Measurements from ENCODE around the gene CCDC194.
"Not testable (repeated sequence)": the region's sequence is repeated elsewhere in the genome, so short reads cannot be mapped to it uniquely, and the experiment has no call there.

CCDC194 gene

DNA sequence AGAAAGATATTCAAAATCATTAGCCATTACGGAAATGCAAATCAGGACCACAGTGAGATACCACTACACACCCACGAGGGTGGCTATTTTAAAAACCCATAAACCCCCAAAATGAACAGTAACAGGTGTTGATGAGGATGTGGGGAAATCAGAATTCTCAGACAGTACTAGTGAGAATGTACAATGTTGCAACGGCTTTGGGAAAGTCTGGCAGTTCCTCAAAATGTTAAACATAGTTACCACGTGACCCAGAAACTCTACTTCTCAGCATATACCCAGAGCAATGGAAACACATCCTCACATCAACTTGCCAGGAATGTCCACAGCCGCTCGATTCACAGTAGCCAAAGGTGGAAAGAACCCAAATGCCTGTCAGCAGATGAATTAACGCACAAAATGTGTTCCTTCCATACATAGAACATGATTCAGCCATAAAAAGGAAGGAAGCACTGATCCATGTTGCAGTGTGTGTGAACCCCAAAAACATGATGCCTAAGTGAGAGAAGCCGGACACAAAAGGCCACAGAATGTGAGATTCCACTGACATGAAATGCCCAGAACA, 23.9 kb downstream of the CCDC194 start:
- no peak for DNase-seq (ENCODE audit: low spot score)

DNA sequence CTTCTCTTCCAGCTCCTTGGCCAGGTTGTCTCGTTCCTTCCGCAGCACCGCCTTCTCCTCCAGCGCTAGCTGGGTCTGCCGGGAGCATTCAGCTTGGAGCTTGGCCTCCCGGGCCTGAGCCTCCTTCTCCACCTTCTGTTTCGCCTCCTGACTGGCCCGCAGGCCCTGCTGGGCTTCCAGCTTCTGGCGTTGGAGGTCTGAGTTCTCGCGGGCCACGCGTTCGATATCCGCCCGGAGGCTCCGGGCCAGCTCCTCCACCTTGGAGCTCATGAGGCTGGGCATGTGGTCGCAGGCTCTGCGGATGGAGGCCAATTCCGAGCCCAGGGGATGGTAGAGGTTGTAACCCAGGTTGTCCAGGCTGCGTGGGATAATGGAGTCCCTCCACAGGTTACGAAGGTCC, 28.6 kb downstream of the CCDC194 start:
- no peak for DNase-seq (ENCODE audit: low spot score)

DNA sequence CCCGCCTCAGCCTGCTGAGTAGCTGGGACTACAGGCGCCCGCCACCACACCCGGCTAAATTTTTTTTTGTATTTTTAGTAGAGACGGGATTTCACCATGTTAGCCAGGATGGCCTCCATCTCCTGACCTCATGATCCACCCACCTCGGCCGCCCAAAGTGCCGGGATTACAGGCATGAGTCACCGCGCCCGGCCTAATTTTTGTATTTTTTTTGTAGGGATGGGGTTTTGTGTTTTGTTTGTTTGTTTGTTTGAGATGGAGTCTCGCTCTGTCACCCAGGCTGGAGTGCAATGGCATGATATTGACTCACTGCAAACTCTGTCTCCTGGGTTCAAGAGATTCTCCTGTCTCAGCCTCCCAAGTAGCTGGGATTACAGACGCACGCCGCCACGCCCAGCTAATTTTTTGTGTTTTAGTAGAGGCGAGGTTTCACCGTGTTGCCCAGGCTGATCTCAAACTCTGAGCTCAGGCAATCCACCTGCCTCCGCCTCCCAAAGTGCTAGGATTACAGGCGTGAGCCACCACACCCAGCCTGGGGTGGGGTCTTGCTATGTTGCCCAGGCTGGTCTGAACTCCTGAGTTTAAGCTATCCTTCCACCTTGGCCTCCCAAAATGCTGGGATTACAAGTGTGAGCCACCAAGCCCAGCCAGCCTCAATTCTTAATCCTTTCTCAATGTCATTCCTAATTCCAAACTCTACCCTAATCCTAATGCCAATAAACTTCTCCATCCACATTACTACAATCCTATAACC, 30.0 kb downstream of the CCDC194 start:
- DNase-seq (ENCODE audit: low spot score), result not testable (repeated sequence)

DNA sequence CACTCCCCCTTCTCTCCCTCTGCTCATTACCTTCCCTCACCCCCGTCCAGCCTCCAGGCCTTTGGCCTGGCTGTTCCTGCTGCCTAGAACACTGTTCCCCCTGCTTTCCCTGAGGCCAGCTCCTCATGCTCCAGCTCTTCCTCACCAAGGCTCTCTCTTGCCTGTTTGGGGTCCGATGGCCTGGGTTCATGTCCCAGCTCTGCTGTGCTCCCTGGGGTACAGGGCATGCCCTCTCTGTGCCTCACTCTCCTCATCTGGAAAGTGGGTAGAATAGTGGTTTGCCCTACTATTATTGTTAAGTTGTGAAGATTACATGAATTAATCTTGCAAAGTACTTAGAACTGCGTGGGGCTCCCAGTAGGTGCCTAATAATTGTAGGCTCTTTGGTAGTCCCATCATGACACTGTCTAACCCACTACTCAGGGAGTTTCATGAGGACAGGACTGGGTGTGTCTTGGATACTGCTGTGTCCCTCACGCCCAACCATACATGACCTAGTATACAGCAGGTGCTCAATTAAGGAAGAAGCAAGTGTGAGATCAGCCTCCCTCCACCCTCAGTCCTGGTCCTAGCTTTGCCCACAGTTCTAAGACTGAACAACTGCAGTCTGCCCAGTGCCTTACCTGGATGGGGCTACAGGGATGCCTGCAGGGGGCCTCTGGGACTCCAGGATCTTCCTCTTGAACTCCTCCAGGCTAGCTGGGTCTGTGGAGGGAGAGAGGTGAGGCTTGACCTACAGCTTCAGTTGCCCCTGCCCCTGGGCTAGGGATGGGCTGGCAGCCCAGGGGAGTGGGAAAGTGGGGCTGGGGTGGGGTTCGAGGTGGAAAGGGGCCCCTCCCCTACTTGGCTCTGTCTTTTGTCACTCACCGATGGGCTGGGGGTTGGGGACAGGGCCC, 33.8 kb downstream of the CCDC194 start:
- no peak for DNase-seq (ENCODE audit: low spot score)

DNA sequence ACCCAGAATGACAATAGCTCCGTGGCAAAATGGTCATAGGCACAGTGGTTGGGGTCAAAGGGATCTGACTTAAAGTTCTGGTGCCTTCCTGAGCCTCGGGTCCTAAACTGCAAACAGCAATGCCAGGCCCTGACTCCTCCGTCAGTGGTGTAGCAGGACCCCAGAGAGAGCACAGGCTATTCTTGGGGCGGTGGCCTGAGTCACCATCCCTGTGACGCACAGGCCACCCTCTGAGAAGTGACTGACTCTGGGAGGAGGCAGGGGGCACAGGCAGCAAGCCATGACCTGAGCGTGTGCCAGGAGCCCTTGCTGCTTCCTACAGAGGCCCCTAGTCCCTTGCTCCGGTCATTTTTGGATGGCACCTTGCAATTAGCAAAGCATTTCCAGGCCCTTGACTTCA, 35.6 kb downstream of the CCDC194 start:
- DNase-seq (ENCODE audit: low spot score), result no peak

DNA sequence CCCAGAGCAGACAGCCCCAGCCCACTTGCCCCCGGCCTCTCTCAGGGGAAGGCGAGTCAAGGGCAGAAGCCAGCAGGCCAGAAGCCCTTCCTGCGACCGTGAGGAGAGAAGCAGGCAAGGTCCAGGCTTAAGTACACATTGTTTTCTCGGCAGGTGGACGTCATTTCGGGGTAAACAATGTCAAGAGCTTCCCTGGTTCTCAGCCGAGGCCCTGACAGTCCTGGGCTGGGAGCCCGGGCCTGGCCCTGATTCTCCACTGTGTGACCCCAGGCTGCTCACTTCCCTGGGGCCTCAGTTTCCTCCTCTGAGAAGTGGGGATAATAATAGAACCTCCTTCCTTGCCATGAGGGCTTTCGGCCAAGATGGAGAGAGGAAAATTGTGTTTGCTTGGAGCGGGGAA, 36.3 kb downstream of the CCDC194 start:
- DNase-seq (ENCODE audit: low spot score), result no peak

DNA sequence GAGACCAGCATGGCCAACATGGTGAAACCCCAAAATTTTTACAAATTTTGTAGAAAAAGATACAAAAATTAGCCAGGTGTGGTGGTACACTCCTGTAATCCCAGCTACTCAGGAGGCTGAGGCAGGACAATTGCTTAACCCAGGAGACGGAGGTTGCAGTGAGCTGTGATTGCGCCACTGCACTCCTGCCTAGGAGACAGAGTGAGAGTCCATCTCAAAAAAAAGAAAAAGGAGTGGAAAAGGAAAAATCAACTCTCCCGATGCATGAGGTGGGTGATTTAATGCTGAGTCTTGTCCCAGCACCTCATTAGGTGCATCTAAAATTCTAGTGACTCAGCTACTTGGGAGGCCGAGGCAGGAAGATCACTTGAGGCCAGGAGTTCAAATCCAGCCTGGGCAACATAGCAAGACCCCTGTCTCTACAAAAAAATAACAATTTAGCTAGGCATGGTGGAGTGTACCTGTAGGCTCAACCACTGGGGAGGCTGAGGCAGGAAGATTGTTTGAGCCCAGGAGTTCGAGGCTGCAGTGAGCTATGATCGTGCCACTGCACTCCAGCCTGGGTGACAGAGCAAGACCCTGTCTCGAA, 36.8 kb downstream of the CCDC194 start:
- no peak for DNase-seq (ENCODE audit: low spot score)

DNA sequence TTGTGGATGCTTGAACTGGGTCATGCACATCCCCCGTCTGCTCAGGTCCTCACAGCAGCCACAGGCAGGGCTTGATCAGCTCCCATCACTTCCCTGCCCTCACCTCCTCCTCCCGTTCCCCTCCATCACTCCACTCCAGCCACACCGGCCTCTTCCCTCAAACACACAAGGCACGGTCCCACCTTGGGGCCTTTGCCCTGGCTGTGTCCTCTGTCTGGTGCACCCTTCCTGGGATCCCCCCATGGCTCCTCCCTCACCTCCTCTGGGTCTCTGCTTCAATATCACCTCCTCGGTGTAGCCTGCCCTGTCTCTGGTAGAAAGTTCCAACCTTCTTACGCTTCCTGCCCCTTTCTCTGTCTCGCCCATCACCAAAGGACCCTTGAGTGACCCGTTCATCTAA, 40.6 kb downstream of the CCDC194 start:
- no peak for DNase-seq (ENCODE audit: low spot score)

DNA sequence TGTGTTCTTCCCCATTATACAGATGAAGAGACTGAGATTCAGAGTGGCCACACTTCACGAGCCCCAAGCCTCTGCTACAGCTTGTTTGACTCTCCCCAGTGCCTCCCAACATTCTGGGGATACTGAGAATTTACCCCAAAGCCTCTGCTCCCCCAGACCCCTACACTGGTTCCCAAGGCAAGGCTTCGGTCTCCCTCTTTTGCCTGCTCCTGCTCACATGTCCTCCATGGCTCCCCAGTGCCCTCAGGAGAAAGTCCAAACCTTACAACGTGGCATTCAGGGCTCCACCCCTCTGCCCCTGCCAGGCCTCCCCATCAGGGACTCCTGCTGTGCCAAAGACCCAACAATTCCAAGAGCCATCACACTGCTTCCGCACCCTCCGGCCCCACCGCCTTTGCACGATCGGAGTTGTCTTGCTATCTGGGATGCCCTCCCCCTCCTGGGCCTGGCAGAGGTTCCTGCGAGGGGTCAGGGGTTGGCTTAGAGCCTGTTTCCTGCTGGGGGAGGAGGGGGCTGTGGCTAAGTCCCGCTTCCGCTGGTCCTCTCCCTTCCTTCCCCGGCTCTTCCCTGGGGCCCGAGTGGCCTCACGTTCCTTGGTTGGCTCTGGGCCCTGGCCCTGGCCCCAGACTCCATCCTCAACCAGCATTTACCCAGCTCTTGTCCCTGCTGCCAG, 41.3 kb downstream of the CCDC194 start:
- no peak for DNase-seq (ENCODE audit: low spot score)

DNA sequence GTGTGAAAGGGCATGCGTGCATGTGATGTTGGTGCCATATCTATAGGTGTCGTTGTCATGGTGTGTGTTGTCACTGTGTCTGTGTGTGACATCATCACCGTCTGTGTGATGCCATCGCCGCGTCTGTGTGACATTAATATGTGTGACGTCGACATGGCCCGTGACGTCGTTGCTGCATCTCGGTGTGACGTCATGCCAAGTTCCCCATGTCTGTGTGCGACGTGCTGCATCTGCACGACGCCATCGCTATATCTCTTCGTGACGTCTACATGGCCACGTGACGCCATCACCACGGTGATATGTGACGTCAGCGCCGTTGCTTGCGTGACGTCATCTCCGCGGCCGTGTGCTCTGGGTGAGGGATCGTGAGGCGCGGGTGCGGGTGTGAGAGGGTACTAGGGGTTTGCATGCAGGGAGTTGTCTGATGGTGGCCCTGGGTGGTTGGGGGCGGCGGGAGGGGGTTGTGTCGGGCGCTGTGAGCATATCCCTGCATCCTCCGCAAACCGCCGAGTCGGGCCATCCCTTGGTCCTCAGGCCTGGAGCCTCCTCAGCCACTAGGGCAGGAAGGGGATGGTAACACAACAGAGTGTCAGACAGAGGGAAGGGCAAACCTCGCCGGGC, 42.1 kb downstream of the CCDC194 start:
- DNase-seq (ENCODE audit: low spot score), result no peak

DNA sequence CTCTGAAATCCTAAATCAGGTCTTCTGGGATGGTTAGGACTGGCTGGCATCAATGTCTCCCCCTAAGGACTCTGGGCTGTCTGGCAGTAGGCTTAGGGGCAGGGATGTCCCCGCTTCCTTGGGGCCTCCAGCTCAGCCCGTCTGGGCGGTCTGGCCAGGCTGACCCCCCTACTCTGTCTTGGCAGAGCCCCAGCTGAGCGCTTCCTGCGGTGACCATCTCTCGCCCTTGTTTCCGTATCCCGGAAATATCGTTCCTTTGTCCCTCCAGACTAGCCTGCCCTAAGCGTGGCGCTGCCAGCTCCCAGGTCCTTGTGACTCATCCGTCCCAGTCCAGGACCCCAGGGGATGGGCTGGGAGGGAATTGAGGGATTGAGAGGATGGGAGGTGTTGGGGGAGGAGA, 45.3 kb downstream of the CCDC194 start:
- DNase-seq (ENCODE audit: low spot score), result peak; percentile 73

DNA sequence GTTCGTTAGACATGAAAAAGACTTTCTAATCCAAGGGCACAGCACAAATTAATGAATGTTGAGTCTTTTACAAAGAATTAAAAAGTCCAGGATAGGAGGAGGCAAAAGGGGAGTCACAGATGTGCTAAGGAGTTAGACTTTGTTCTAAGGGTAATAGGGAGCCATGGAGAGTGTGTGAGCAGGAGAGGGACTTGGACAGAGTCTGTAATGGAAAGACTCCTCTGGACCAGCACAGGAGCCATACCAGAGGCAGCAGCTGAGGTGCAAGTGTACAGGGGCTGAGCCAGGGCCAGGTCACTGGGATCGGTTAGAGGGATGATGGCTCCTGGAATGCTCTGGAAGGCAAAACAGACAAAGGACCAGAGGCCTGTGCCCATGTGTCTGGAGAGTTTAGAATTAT, 46.1 kb downstream of the CCDC194 start:
- no peak for DNase-seq (ENCODE audit: low spot score)

DNA sequence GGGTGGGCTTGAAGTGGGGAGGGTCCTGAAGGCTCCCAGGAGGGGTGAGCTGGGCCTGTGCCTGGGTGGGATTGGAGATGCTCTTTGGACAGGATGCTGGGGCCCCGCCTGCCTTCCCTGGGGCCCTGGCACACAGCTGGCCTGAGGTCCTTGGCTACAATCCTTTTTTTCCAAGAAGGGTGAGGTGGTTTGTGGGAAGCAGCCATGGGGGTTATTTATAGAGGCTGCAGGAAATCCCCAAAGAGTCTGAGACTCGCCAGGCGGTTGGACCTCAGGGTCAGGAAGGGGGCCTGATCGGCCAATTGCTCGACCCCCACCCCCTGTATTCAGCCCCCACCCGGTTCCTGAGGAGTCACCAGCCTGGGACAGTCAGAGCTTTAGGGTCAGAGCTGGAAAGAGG, 46.6 kb downstream of the CCDC194 start:
- DNase-seq (ENCODE audit: low spot score), result no peak

DNA sequence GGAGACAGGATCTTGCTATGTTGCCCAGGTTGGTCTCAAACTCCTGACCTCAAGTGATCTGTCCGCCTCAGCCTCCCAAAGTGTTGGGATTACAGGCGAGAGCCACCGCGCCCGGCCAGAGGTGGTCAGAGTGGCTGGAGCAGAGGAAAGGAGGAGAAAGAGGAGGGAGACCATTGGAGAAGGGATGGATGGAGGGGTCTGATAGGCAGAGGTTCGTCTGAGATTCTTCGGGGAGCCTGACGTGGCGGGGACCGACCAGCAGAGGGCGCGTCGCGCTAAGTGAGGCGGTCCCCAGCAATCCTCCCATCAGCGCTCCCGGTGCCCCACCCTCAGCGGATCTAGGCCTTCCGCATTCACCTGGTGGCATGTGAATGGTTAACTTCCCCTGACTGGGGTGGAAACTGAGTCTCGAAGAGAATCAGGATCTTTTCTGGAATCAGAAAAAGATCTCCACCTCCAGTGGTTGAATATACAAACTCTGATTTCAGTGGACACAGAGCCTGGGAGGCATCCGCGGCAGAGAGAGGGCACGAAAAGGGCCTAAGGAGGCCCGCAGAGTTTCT, 47.8 kb downstream of the CCDC194 start:
- DNase-seq (ENCODE audit: low spot score), result peak; percentile 71

DNA sequence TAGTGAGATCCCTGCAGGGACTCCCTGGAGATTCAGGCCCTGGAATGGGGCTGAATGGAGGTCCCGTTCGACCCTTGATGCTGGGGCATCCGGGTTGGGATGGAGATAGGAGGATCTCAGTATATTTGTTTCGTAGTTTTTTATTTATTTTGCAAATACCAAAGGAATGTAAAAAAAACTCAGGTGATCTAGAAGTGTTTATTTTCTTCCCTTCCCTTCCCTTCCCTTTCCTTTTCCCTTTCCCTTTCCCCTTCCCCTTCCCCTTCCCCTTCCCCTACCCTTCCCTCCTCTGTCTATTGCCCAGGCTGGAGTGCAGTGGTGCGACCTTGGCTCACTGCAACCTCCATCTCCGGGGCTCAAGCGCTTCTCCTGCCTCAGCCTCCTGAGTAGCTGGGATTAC, 52.2 kb downstream of the CCDC194 start:
- no peak for DNase-seq (ENCODE audit: low spot score)

DNA sequence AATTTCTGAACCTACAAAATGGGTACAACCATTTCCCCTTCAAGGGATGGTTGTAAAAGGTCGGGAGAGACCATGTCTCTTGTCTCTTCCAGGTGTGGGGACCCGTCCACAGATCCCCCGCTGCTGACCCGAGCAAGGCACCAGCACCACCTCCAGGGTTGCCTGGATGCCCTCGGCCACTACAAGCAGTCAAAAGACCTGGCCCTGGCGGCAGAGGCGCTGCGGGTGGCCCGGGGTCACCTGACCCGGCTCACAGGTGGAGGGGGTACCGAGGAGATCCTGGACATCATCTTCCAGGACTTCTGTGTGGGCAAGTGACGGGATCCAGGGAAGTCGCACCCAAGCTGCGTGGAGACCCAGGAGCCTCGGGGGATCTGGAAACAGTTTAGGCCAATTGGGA, 52.6 kb downstream of the CCDC194 start:
- DNase-seq (ENCODE audit: low spot score), result no peak

DNA sequence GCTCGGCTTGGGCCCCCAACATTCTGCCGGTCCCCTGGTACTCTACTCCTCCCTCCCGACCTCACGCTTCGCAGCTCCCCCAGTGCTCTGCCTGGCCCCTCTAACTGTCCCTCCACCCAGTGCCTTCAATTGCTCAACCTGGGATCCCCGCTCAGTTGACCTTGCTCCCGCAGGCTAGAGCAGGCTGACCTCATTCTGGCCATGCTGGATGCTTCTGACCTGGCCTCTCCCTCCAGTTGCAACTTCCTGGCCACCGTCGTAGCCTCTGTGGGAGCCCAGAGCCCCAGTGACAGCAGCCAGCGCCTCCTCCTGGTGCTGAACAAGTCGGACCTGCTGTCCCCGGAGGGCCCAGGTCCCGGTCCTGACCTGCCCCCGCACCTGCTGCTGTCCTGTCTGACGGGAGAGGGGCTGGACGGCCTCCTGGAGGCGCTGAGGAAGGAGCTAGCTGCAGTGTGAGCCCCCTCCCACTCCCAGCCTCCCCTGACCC, 53.1 kb downstream of the CCDC194 start:
- DNase-seq (ENCODE audit: low spot score), result no peak

Measured in kidney tubule cell (primary cell).